ENCODE data around the gene HSPA8. TPM values are rescaled to one million over a fixed set of nuclear protein-coding genes. Genes with fewer than 3 reads are reported as not detected.

The HSPA8 gene
- total and polyA plus RNA-seq, 11 donors: 58.9 to 2,193 (median 1,101) TPM

GRCh38 chr11:123051634-123052033, 10.3 kb downstream of the HSPA8 start:
- Histone ChIP-seq H3K36me3 (peaks cover 0 to 42% (median 39%) of the 10 kb centered on the region in 9 donors), H3K27ac (no peak overlapping the region), H3K4me1 (peaks cover 0 to 33% (median 22%) of the 10 kb centered on the region in 12 donors), H3K27me3 (no peaks in the 10 kb centered on the region), H3K4me3 (no peak overlapping the region), H3K9me3 (no peaks in the 10 kb centered on the region)
- ATAC-seq (no peak), DNase-seq (no peak)
- intact Hi-C loops (cut with DNase I): loop anchor here in 5 of 10 donors (5.0 to 10.0 kb wide), 2 partner anchors 184 to 187 kb away; no protein-coding TSS in a partner anchor
- no peak for TF ChIP-seq POLR2A (IDR thresholded peaks at IDR 0.05)
- TF ChIP-seq CTCF (IDR thresholded peaks at IDR 0.05): no peak
- WGBS, 4 donors: 94 to 98% (median 96%) methylated on average over 4 of the region's 4 CpGs

GRCh38 chr11:123051146-123051545, 10.8 kb downstream of the HSPA8 start:
- Histone ChIP-seq H3K9me3 (no peaks in the 10 kb centered on the region), H3K27ac (no peak overlapping the region), H3K27me3 (no peaks in the 10 kb centered on the region), H3K36me3 (peaks cover 0 to 38% (median 34%) of the 10 kb centered on the region in 9 donors), H3K4me1 (peaks cover 0 to 28% (median 17%) of the 10 kb centered on the region in 12 donors), H3K4me3 (no peak overlapping the region)
- ATAC-seq (no peak), DNase-seq (no peak)
- TF ChIP-seq CTCF (IDR thresholded peaks at IDR 0.05) (no peak), POLR2A (IDR thresholded peaks at IDR 0.05) (no peak)
- intact Hi-C loops (cut with DNase I): loop anchor here in 5 of 10 donors (5.0 to 10.0 kb wide), 2 partner anchors 184 to 186 kb away; no protein-coding TSS in a partner anchor
- WGBS, 4 donors: 96 to 97% (median 96%) methylated on average over 9 of the region's 9 CpGs

GRCh38 chr11:123047947-123048293, 14.0 kb downstream of the HSPA8 start:
- intact Hi-C loops (cut with DNase I): no loop called here
- WGBS, 4 donors: 64 to 70% (median 66%) methylated on average over 3 of the region's 3 CpGs
- DNase-seq: no peak
- Histone ChIP-seq H3K9me3 (no peaks in the 10 kb centered on the region), H3K27me3 (no peaks in the 10 kb centered on the region), H3K4me3 (no peak overlapping the region), H3K4me1 (peaks cover 0 to 12% (median 0%) of the 10 kb centered on the region in 12 donors), H3K27ac (no peak overlapping the region), H3K36me3 (peaks cover 0 to 7% (median 5%) of the 10 kb centered on the region in 9 donors)
- peak in 1 of 4 donors; percentile 44 for ATAC-seq
- TF ChIP-seq POLR2A (IDR thresholded peaks at IDR 0.05): no peak
- no peak for TF ChIP-seq CTCF (IDR thresholded peaks at IDR 0.05)

GRCh38 chr11:123047266-123047946, 14.5 kb downstream of the HSPA8 start:
- whole genome bisulfite sequencing, 4 donors: 74 to 80% (median 79%) methylated on average over 18 of the region's 18 CpGs
- TF ChIP-seq POLR2A (IDR thresholded peaks at IDR 0.05) (no peak), CTCF (IDR thresholded peaks at IDR 0.05) (no peak)
- intact Hi-C loops (cut with DNase I): no loop called here
- H3K36me3 ChIP-seq: peaks cover 0 to 2% (median 0%) of the 10 kb centered on the region in 9 donors
- H3K9me3 ChIP-seq: no peaks in the 10 kb centered on the region
- no peak overlapping the region for H3K27ac ChIP-seq
- no peak for DNase-seq
- no peaks in the 10 kb centered on the region for H3K27me3 ChIP-seq
- H3K4me3 ChIP-seq: no peak overlapping the region
- H3K4me1 ChIP-seq: peaks cover 0 to 12% (median 0%) of the 10 kb centered on the region in 12 donors
- ATAC-seq: no peak

Data from heart left ventricle (tissue), 16 donors.